KMS-11 (cell line): ENCODE data around the gene ADARB1.

Source experiments
- H2AFZ ChIP-seq: fragments of 200-600 bp; sonication (generic); 2 replicates; pipeline ENCODE4 v1.6.1; 2016; ENCODE audit warnings: antibody characterized with exemption, mixed run types, low read depth
- H3K27ac ChIP-seq: fragments of 200-600 bp; sonication (generic); 2 replicates; pipeline ENCODE4 v1.6.1; 2016; ENCODE audit warnings: mild to moderate bottlenecking, mixed run types
- H3K27me3 ChIP-seq: fragments of 200-600 bp; sonication (generic); 2 replicates; pipeline ENCODE4 v1.6.1; 2017; ENCODE audit warnings: mild to moderate bottlenecking, low read depth, mixed run types, moderate library complexity; ENCODE audit not compliant: insufficient read depth
- H3K36me3 ChIP-seq: fragments of 200-600 bp; sonication (generic); 2 replicates; pipeline ENCODE4 v1.6.1; 2017; ENCODE audit warnings: mild to moderate bottlenecking, mixed run types; ENCODE audit not compliant: insufficient read depth
- H3K4me1 ChIP-seq: fragments of 200-600 bp; sonication (generic); 2 replicates; pipeline ENCODE4 v1.6.1; 2016; ENCODE audit warnings: mild to moderate bottlenecking, low read depth, mixed run types; ENCODE audit not compliant: poor library complexity, severe bottlenecking
- H3K4me2 ChIP-seq: fragments of 200-600 bp; sonication (generic); 2 replicates; pipeline ENCODE4 v1.7.0; 2016; ENCODE audit warnings: mild to moderate bottlenecking, mixed run types
- H3K4me3 ChIP-seq: fragments of 200-600 bp; sonication (generic); IDR thresholded peaks from 2 replicates; pipeline ENCODE4 v1.6.1; 2017; ENCODE audit warnings: low read depth, low read length, mixed read lengths; ENCODE audit not compliant: insufficient read depth
- H3K79me2 ChIP-seq: fragments of 200-600 bp; sonication (generic); 2 replicates; pipeline ENCODE4 v1.6.1; 2016; ENCODE audit warnings: low read depth, mixed run types; ENCODE audit not compliant: insufficient read depth
- H3K9ac ChIP-seq: fragments of 200-600 bp; sonication (generic); 2 replicates; pipeline ENCODE4 v1.6.1; 2016; ENCODE audit warnings: mild to moderate bottlenecking, mixed run types
- H4K20me1 ChIP-seq: fragments of 200-600 bp; sonication (generic); 2 replicates; pipeline ENCODE4 v1.6.1; 2016; ENCODE audit warnings: mild to moderate bottlenecking, mixed run types; ENCODE audit not compliant: insufficient read depth
- TF ChIP-seq, protein P1 (sequence below): fragments of 200-600 bp; sonication (generic); conservative IDR thresholded peaks from 2 replicates; pipeline ENCODE4 v1.6.1; 2017; ENCODE audit warnings: low read depth, mild to moderate bottlenecking, antibody characterized with exemption, low read length, moderate library complexity, mixed read lengths

The ADARB1 gene

DNA sequence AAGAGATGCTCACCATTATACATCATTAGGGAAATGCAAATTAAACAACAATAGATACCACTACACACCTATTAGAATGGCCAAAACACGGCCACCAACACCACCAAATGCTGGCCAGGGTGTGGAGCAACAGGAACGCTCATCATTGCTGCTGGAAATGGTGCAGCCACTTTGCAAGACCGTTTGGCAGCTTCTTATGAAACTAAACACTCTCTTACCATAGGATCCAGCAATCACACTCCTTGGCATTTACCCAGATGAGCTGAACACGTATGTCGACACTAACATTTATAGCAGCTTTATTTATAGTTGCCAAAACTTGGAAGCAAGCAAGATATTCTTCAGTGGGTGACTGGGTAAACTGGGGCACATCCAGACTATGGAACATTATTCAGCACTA lies 28.9 kb upstream of the ADARB1 start:
- Histone ChIP-seq H4K20me1 (no peaks in the 10 kb centered on the region), H3K9ac (no peak overlapping the region), H3K27ac (no peak overlapping the region), H3K4me3 (no peak overlapping the region), H3K79me2 (no peaks in the 10 kb centered on the region), H3K4me1 (no peaks in the 10 kb centered on the region), H3K4me2 (no peak overlapping the region), H3K36me3 (no peaks in the 10 kb centered on the region), H3K27me3 (peaks cover 27% of the 10 kb centered on the region), H2AFZ (no peak overlapping the region)
- TF ChIP-seq, protein P1, sequence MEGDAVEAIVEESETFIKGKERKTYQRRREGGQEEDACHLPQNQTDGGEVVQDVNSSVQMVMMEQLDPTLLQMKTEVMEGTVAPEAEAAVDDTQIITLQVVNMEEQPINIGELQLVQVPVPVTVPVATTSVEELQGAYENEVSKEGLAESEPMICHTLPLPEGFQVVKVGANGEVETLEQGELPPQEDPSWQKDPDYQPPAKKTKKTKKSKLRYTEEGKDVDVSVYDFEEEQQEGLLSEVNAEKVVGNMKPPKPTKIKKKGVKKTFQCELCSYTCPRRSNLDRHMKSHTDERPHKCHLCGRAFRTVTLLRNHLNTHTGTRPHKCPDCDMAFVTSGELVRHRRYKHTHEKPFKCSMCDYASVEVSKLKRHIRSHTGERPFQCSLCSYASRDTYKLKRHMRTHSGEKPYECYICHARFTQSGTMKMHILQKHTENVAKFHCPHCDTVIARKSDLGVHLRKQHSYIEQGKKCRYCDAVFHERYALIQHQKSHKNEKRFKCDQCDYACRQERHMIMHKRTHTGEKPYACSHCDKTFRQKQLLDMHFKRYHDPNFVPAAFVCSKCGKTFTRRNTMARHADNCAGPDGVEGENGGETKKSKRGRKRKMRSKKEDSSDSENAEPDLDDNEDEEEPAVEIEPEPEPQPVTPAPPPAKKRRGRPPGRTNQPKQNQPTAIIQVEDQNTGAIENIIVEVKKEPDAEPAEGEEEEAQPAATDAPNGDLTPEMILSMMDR: no peak

- H3K9ac ChIP-seq: no peak overlapping the region
- H2AFZ ChIP-seq: no peak overlapping the region
- H3K36me3 ChIP-seq: no peaks in the 10 kb centered on the region
Measured at GRCh38 chr21:45047257-45047656, 27.1 kb upstream of the ADARB1 start.

DNA sequence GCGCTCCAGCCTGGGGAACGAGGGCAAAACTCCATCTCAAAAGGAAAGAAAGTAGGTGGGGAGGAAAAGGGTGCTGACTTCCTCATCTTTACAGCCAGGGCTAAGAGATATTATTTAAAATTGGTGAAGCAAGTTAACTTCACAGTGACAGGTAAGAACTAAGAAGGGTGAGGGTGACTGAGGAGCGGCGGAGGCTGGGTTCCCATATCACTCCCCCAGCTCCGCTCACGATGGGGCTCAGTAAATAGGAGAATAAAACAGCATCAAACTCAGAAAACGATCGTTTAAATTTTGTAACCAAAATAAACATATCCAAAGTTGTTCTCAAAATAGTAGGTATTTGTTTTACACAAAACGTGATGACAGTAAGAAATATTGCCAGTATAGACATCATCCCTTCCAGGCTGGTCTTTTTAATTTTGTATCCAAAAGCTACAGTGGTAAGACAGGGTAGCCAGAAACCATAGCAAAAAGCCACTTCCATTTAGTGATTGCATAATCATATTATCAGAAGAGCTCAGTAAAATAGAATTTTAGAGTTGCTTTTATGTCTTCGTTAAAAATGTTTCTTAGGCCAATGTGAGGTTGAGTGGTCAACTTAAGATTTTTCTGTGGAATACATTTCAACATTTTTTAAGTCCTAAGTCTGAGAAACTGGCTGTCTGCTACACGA lies 26.2 kb upstream of the ADARB1 start:
- H3K27ac ChIP-seq: no peak overlapping the region
- H3K27me3 ChIP-seq: peaks cover 36% of the 10 kb centered on the region

More at GRCh38 chr21:45047257-45047656, 27.1 kb upstream of the ADARB1 start:
- TF ChIP-seq, protein P1: no peak
- H3K4me3 ChIP-seq: no peak overlapping the region
- H3K79me2 ChIP-seq: no peaks in the 10 kb centered on the region
- no peak overlapping the region for H3K4me2 ChIP-seq
- H3K27ac ChIP-seq: no peak overlapping the region
- H3K27me3 ChIP-seq: peaks cover 32% of the 10 kb centered on the region
- H3K4me1 ChIP-seq: no peaks in the 10 kb centered on the region
- H4K20me1 ChIP-seq: no peaks in the 10 kb centered on the region

DNA sequence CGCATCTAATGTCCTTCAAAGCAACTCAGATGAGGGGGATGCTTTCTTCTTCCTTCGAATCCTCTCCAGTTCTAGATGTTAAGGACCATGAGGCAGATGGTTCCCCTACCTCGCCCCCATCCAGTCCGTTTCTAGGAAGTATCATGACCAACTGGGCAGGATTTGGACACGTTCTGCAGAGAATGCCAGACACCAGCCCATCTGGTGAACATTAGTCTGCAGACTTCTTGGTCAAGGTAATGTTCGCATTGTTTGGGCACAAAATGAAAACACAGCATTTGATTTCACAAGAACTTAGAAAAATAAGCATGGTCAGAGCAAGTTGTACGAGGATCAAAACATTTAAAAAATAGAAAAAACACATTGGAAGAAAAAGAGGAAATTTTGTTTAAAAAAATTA lies 25.4 kb upstream of the ADARB1 start:
- no peaks in the 10 kb centered on the region for H4K20me1 ChIP-seq
- no peaks in the 10 kb centered on the region for H3K79me2 ChIP-seq
- H3K4me2 ChIP-seq: no peak overlapping the region
- no peak overlapping the region for H3K9ac ChIP-seq
- H3K36me3 ChIP-seq: no peaks in the 10 kb centered on the region
- H3K4me3 ChIP-seq: no peak overlapping the region
- H3K27me3 ChIP-seq: peaks cover 43% of the 10 kb centered on the region
- TF ChIP-seq, protein P1: no peak
- H3K27ac ChIP-seq: no peak overlapping the region
- no peak overlapping the region for H2AFZ ChIP-seq
- H3K4me1 ChIP-seq: no peaks in the 10 kb centered on the region

More for the DNA sequence above, 26.2 kb upstream of the ADARB1 start:
- H4K20me1 ChIP-seq: no peaks in the 10 kb centered on the region
- H3K4me1 ChIP-seq: no peaks in the 10 kb centered on the region
- no peak overlapping the region for H3K4me2 ChIP-seq
- no peaks in the 10 kb centered on the region for H3K36me3 ChIP-seq
- no peaks in the 10 kb centered on the region for H3K79me2 ChIP-seq
- H3K9ac ChIP-seq: no peak overlapping the region
- H2AFZ ChIP-seq: no peak overlapping the region
- TF ChIP-seq, protein P1: no peak
- H3K4me3 ChIP-seq: no peak overlapping the region
